ENCODE data around the gene PRPF40B. TPM values are rescaled to one million over a fixed set of nuclear protein-coding genes. Genes with fewer than 3 reads are reported as not detected.

Gene PRPF40B
- 18.1 and 30.5 TPM in 2 replicates for total RNA-seq (ENCODE audit: low replicate concordance)

DNA sequence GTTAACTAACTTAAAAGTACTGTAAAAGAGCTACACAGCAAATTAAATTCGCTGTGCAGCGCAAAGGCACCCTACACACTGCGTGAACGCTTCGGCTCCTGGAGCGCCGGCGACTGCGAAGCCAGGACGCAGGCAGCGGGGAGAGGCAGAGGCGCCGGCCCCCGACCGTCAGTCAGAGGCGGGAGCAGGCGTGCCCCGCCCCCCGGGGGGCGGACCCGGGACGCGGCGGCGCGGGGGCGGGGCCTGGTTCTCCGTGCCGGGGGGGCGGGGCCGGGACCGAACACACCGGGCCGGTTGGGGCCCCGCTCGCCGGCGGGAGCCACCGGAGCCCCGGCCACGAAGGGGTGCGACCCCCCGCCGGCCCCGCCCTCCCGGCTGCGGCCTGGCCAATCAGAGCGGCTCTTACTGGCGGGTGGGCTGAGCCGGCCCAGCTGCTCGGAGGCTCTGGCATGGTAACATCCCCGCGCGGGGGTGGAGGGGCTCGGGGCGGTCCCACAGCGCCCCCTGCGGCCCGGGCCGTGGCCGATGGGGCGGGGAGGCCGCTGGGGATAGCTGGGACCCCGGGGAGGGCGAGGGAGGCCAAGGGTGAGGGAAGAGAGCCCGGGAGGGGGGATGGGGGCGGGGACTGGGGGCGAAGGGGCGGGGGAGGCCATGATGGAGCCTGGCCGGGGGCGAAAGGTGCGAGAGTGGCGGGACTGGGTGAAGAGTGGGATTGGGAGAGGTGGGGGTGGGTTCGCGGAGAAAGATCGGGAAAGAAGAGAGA lies at the start of gene PRPF40B:
Gene PRPF40B, plus strand, starts transcription at position 420 of the 763 bp plus-strand sequence. Its CDS starts 30 bp downstream, at position 450.
- Histone ChIP-seq H3K36me3 (no peaks in the 10 kb centered on the region), H3K27ac (peak within 1 kb of the TSS; percentile 1), H3F3A (ENCODE audit: low read depth) (peaks cover 42% of the 10 kb centered on the region), H3K4me1 (peaks cover 12% of the 10 kb centered on the region), H3K4me2 (peak within 1 kb of the TSS; percentile 91), H3K27me3 (peaks cover 13% of the 10 kb centered on the region), H3K9ac (no peak within 1 kb of the TSS), H3K4me3 (peak within 1 kb of the TSS; percentile 77), H3K9me3 (ENCODE audit: low read depth) (no peaks in the 10 kb centered on the region), H3K79me2 (ENCODE audit: low read depth) (no peaks in the 10 kb centered on the region), H2AFZ (replicated peaks) (peak within 1 kb of the TSS; percentile 90), H4K20me1 (ENCODE audit: low read depth) (no peaks in the 10 kb centered on the region)
- peaks cover 12% of the 10 kb centered on the region for H3K27me3 Mint-ChIP-seq (ENCODE audit: insufficient read depth, low read depth)
- no peaks in the 10 kb centered on the region for H3K9me3 Mint-ChIP-seq
- peak; percentile 94 for DNase-seq (ENCODE audit: low spot score)
- H3K36me3 Mint-ChIP-seq = no peaks in the 10 kb centered on the region
- H3K27ac Mint-ChIP-seq = peak within 1 kb of the TSS; percentile 28
- peaks cover 24% of the 10 kb centered on the region for H3K4me1 Mint-ChIP-seq
- TF ChIP-seq, protein P1, sequence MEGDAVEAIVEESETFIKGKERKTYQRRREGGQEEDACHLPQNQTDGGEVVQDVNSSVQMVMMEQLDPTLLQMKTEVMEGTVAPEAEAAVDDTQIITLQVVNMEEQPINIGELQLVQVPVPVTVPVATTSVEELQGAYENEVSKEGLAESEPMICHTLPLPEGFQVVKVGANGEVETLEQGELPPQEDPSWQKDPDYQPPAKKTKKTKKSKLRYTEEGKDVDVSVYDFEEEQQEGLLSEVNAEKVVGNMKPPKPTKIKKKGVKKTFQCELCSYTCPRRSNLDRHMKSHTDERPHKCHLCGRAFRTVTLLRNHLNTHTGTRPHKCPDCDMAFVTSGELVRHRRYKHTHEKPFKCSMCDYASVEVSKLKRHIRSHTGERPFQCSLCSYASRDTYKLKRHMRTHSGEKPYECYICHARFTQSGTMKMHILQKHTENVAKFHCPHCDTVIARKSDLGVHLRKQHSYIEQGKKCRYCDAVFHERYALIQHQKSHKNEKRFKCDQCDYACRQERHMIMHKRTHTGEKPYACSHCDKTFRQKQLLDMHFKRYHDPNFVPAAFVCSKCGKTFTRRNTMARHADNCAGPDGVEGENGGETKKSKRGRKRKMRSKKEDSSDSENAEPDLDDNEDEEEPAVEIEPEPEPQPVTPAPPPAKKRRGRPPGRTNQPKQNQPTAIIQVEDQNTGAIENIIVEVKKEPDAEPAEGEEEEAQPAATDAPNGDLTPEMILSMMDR (IDR thresholded peaks at IDR 0.05) = peak; percentile 66
- no peak for TF ChIP-seq EZH2phosphoT487 (IDR thresholded peaks at IDR 0.05)
- H3K4me3 Mint-ChIP-seq = peak within 1 kb of the TSS; percentile 92

DNA sequence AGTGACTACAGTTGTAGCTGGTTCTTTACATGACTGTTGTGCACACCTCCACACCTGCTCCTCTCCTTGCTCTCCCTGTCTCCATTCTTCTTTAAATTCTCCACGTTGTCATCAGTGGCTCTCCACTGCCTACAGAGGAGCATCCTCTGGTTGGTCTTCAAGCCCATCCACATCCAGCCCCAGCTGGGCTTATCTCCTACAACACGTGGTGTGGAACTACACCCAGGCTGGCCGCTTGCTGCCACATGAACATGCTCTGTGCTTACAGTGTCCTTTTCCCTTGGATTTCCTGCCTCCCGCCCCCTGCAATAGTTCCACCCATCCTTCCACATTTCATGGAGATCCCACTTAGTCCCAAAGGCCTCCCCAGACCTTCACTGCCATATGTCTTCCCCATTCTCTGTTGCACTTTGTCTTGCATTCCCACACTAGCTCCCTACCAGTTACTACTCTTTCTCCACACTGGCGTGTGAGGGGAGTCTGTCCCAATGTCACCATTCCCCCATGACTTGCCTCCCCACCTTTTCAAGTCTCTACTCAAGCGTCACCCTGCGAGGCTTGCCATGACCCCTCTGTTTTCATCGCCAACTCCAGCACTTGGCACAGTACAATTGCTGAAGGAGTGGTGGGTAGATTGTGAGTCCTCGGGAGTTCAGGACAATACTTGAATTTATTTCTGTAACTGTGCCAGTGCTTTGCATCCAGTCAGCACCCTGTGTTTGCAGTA lies 45.6 kb upstream of the PRPF40B start:
- no peak for DNase-seq (ENCODE audit: low spot score)
- Mint-ChIP-seq H3K4me3 (no peak overlapping the region), H3K36me3 (peaks cover 12% of the 10 kb centered on the region), H3K4me1 (peaks cover 33% of the 10 kb centered on the region), H3K27ac (peak overlapping the region; percentile 18), H3K27me3 (ENCODE audit: insufficient read depth, low read depth) (peaks cover 3% of the 10 kb centered on the region), H3K9me3 (no peaks in the 10 kb centered on the region)
- Histone ChIP-seq H3K4me2 (no peak overlapping the region), H3K79me2 (ENCODE audit: low read depth) (peaks cover 15% of the 10 kb centered on the region), H2AFZ (replicated peaks) (no peak overlapping the region), H4K20me1 (ENCODE audit: low read depth) (peaks cover 20% of the 10 kb centered on the region), H3K4me3 (no peak overlapping the region), H3K4me1 (peaks cover 31% of the 10 kb centered on the region), H3K27ac (peak overlapping the region; percentile 75), H3K9ac (no peak overlapping the region), H3F3A (ENCODE audit: low read depth) (peaks cover 44% of the 10 kb centered on the region), H3K36me3 (no peaks in the 10 kb centered on the region), H3K9me3 (ENCODE audit: low read depth) (no peaks in the 10 kb centered on the region), H3K27me3 (no peaks in the 10 kb centered on the region)
- TF ChIP-seq, protein P1 (IDR thresholded peaks at IDR 0.05) = no peak
- TF ChIP-seq EZH2 (IDR thresholded peaks at IDR 0.05) = no peak
- no peak for TF ChIP-seq EZH2phosphoT487 (IDR thresholded peaks at IDR 0.05)

DNA sequence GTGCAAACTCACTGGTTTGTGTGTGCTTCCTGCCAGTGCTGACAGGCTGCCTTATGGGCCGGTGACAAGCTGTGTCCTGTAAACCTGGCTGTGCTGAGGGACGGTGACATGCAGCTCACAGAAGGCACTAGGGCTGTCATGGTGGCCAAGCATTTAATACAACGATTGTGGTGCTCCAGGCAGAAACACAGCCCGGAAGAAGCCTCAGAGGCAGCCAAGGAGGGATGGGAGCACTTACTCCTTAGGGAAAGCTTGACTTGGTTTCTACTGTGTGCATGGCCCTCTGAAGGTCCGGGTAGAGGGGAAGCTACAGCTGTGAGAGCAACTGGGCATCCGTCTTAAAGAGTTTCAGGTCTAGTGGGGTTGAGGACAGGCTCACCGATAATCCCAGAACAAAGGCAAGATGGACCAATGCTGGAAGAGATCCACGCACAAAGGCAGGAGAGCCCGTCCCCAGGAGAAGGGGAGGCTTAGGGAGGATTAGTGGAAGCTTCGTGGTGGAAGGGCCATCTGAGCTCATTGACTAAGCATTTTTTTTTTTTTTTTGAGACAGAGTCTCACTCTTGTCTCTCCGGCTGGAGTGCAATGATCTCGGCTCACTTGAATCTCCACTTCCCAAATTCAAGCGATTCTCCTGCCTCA lies 44.8 kb upstream of the PRPF40B start:
- Mint-ChIP-seq H3K4me3 (no peak overlapping the region), H3K4me1 (peaks cover 33% of the 10 kb centered on the region), H3K27me3 (ENCODE audit: insufficient read depth, low read depth) (peaks cover 3% of the 10 kb centered on the region), H3K27ac (peak overlapping the region; percentile 14), H3K36me3 (peaks cover 10% of the 10 kb centered on the region), H3K9me3 (no peaks in the 10 kb centered on the region)
- TF ChIP-seq EZH2 (IDR thresholded peaks at IDR 0.05) (no peak), EZH2phosphoT487 (IDR thresholded peaks at IDR 0.05) (no peak)
- TF ChIP-seq, protein P1 (IDR thresholded peaks at IDR 0.05) = no peak
- peaks cover 44% of the 10 kb centered on the region for H3F3A ChIP-seq (ENCODE audit: low read depth)
- H4K20me1 ChIP-seq (ENCODE audit: low read depth) = peaks cover 20% of the 10 kb centered on the region
- no peak overlapping the region for H3K4me3 ChIP-seq
- peak; percentile 89 for DNase-seq (ENCODE audit: low spot score)
- no peak overlapping the region for H2AFZ ChIP-seq (replicated peaks)
- H3K4me1 ChIP-seq = peaks cover 31% of the 10 kb centered on the region
- H3K27me3 ChIP-seq = no peaks in the 10 kb centered on the region
- H3K4me2 ChIP-seq = peak overlapping the region; percentile 41
- H3K9ac ChIP-seq = no peak overlapping the region
- peaks cover 15% of the 10 kb centered on the region for H3K79me2 ChIP-seq (ENCODE audit: low read depth)
- peak overlapping the region; percentile 75 for H3K27ac ChIP-seq
- H3K9me3 ChIP-seq (ENCODE audit: low read depth) = no peaks in the 10 kb centered on the region
- H3K36me3 ChIP-seq = no peaks in the 10 kb centered on the region

Data from neural progenitor cell (in vitro differentiated cells).